ENCODE results near the gene RGL1.

- TF ChIP-seq ZNF16 (tag by site-specific recombination; IDR thresholded peaks at IDR 0.05; ENCODE audit: low read depth) (no peak), CTCF (tag by site-specific recombination; IDR thresholded peaks at IDR 0.05) (no peak), FEZF1 (tag by site-specific recombination; IDR thresholded peaks at IDR 0.05) (no peak), ZNF335 (tag by site-specific recombination; conservative IDR thresholded peaks at IDR 0.05) (no peak), ZNF274 (IDR thresholded peaks at IDR 0.05; ENCODE audit: low read length) (no peak), ZNF274 (tag by site-specific recombination; IDR thresholded peaks at IDR 0.05; ENCODE audit: borderline replicate concordance) (no peak), ZBTB48 (tag by site-specific recombination; IDR thresholded peaks at IDR 0.05) (no peak), ZBTB10 (tag by site-specific recombination; IDR thresholded peaks at IDR 0.05) (no peak), ATF2 (tag by site-specific recombination; IDR thresholded peaks at IDR 0.05; ENCODE audit: low read depth) (no peak), ZNF398 (tag by site-specific recombination; IDR thresholded peaks at IDR 0.05) (no peak)
These were observed 40.8 kb downstream of the RGL1 start for GRCh38 chr1:183845681-183846080.
